PC-9 (cell line): ENCODE results near the gene USP22. TPM values are rescaled to one million over a fixed set of nuclear protein-coding genes. Genes with fewer than 3 reads are reported as not detected.
"Not testable (repeated sequence)": the region's sequence is repeated elsewhere in the genome, so short reads cannot be mapped to it uniquely, and the experiment has no call there.

Experiments used
- BruUV-seq: library from RNA; stranded (reverse); fragments of 400-500 nt; replicated peaks from 2 replicates; lab custom pipeline; 2021; lab: Mats Ljungman, UMichigan
- CTCF ChIA-PET: fragments of 300-600 bp; sonication (Branson Sonifier 250); formaldehyde crosslinking; loops from one replicate; lab custom pipeline; 2022; ENCODE audit warnings: antibody characterized with exemption; lab: Charles Lee
- POLR2A ChIA-PET: fragments of 300-600 bp; sonication (Branson Sonifier 250); formaldehyde crosslinking; loops from one replicate; lab custom pipeline; 2022; ENCODE audit warnings: antibody characterized with exemption; ENCODE audit not compliant: unreplicated experiment; lab: Charles Lee
- DNase-seq, 2 experiments: peaks; one replicate each; pipeline versions ENCODE4 v3.0.0 to v3.0.0-alpha.2; 2015 to 2022; ENCODE audit warnings: mixed read lengths in 1 of 2
- H2AFZ ChIP-seq: fragments of 200-600 bp; sonication (generic); 2 replicates; pipeline ENCODE4 v1.8.1; 2017; ENCODE audit warnings: antibody characterized with exemption
- H3F3A ChIP-seq: fragments of 200-600 bp; sonication (generic); 2 replicates; pipeline ENCODE4 v1.8.1; 2017; ENCODE audit warnings: antibody characterized with exemption, mild to moderate bottlenecking, low read depth; ENCODE audit not compliant: insufficient read depth
- H3K27ac ChIP-seq: fragments of 200-600 bp; sonication (generic); 2 replicates; pipeline ENCODE4 v1.6.1; 2016; ENCODE audit warnings: mixed run types
- H3K27me3 ChIP-seq: fragments of 200-600 bp; sonication (generic); 2 replicates; pipeline ENCODE4 v1.6.1; 2016; ENCODE audit warnings: low read depth, mixed run types; ENCODE audit not compliant: insufficient read depth
- H3K36me3 ChIP-seq: fragments of 200-600 bp; sonication (generic); 2 replicates; pipeline ENCODE4 v1.6.1; 2016; ENCODE audit warnings: low read depth, mixed run types
- H3K4me1 ChIP-seq: fragments of 200-600 bp; sonication (generic); replicated peaks from 2 replicates; pipeline ENCODE4 v1.6.1; 2016; ENCODE audit warnings: mixed run types; ENCODE audit not compliant: insufficient read depth
- H3K4me2 ChIP-seq: fragments of 200-600 bp; sonication (generic); 2 replicates; pipeline ENCODE4 v1.6.1; 2017; ENCODE audit warnings: mixed run types
- H3K4me3 ChIP-seq: fragments of 200-600 bp; sonication (generic); 2 replicates; pipeline ENCODE4 v1.6.1; 2016; ENCODE audit warnings: mixed run types
- H3K79me2 ChIP-seq: fragments of 200-600 bp; sonication (generic); 2 replicates; pipeline ENCODE4 v1.6.1; 2017; ENCODE audit warnings: low read depth, mixed run types
- H3K9me2 ChIP-seq: fragments of 200-600 bp; sonication (generic); 2 replicates; pipeline ENCODE4 v1.8.1; 2017; ENCODE audit warnings: mild to moderate bottlenecking; ENCODE audit not compliant: insufficient read depth
- H3K9me3 ChIP-seq: fragments of 200-600 bp; sonication (generic); 2 replicates; pipeline ENCODE4 v1.8.1; 2016; ENCODE audit warnings: low read depth; ENCODE audit not compliant: insufficient read depth
- H4K20me1 ChIP-seq: fragments of 200-600 bp; sonication (generic); 2 replicates; pipeline ENCODE4 v1.8.1; 2017; ENCODE audit not compliant: insufficient read depth
- CTCF ChIP-seq: fragments of 200-600 bp; sonication (generic); conservative IDR thresholded peaks from 2 replicates; pipeline ENCODE4 v1.6.1; 2017; ENCODE audit warnings: mixed run types, antibody characterized with exemption, mild to moderate bottlenecking, moderate library complexity
- EZH2 ChIP-seq: fragments of 200-600 bp; sonication (generic); IDR thresholded peaks from 2 replicates; pipeline ENCODE4 v1.8.0; 2017; ENCODE audit warnings: antibody characterized with exemption, low read depth
- intact Hi-C: fragments of 100-400 bp; cut with micrococcal nuclease; formaldehyde crosslinking; loops from one replicate; pipeline ENCODE4 v1.10.0; 2022; ENCODE audit not compliant: unreplicated experiment
- total RNA-seq: library from RNA; stranded (reverse); gene quantifications from 2 replicates; pipeline ENCODE4 v1.2.3, GENCODE V29; 2021

USP22 gene
- total RNA-seq, 1 experiment from 2014 or later, result 296 TPM

- BruUV-seq, result no TSS peak
- H3K4me3 ChIP-seq, result no peak overlapping the region
- no peaks in the 10 kb centered on the region for H3K9me3 ChIP-seq
- H3K9me2 ChIP-seq, result no peaks in the 10 kb centered on the region
- ChIA-PET CTCF (no interaction called here), POLR2A (no interaction called here)
- H3F3A ChIP-seq, result no peaks in the 10 kb centered on the region
- H4K20me1 ChIP-seq, result no peaks in the 10 kb centered on the region
- H3K36me3 ChIP-seq, result no peaks in the 10 kb centered on the region
- H3K27me3 ChIP-seq, result peaks cover 12% of the 10 kb centered on the region
- DNase-seq, result no peak
- H3K4me1 ChIP-seq, result no peaks in the 10 kb centered on the region
- no peak overlapping the region for H3K27ac ChIP-seq
- intact Hi-C loops, result no loop called here
- no peak overlapping the region for H3K4me2 ChIP-seq
- no peak for TF ChIP-seq CTCF
- TF ChIP-seq EZH2, result no peak
- no peak overlapping the region for H2AFZ ChIP-seq
- H3K79me2 ChIP-seq, result no peaks in the 10 kb centered on the region
Observed at GRCh38 chr17:20979792-20980083, 63.1 kb downstream of the USP22 start.

DNA sequence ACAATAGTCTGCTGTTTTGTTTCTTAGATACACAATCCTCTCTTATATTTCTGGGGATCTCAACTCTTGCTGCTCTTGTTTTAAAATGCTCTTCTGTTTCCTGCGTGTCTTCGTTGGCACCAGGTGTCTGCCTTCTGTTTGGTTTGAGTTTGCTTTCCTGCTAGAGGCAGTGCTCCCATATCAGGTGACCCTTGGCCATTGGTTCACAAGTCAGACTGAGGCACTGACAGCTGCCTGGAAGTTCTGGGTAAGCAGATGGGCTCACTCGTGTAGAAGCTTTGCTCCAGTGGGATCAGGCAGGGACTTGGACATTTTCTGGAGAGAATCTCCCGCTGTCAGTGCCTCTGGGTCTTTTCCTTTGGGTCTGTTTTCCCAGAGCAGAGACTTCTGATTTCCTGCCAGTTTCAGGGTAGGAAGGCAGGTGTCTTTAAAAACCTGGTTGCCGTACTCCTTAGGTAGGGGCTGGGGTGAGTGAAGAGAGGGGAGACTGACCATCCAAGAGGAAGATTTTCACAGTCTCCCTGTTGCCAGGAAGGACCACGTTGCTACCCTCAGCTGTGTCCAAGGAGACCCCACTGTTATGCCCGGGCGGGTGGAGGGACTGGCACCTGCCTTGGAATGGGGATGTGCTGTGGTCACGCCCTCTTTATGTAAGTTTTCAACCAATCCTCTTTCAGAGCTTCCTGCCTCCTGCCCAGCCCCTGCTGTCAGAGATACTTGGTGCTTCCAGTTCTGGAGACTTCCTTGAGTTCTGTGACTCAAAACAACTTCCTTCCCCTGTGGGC is 63.6 kb downstream of the USP22 start:
- H3K79me2 ChIP-seq, H3F3A ChIP-seq, intact Hi-C loops, CTCF ChIA-PET, H3K9me3 ChIP-seq, H3K27ac ChIP-seq, POLR2A ChIA-PET, DNase-seq, H4K20me1 ChIP-seq, H3K4me1 ChIP-seq, H3K9me2 ChIP-seq, H3K4me3 ChIP-seq, BruUV-seq, H3K4me2 ChIP-seq, H3K36me3 ChIP-seq, H2AFZ ChIP-seq: not testable (repeated sequence)
- peaks cover 18% of the 10 kb centered on the region for H3K27me3 ChIP-seq

- H2AFZ ChIP-seq, H3K27ac ChIP-seq, H3K79me2 ChIP-seq, H3K4me3 ChIP-seq, H3F3A ChIP-seq, intact Hi-C loops, H3K9me3 ChIP-seq, CTCF ChIA-PET, H4K20me1 ChIP-seq, H3K36me3 ChIP-seq, H3K4me2 ChIP-seq, H3K4me1 ChIP-seq, POLR2A ChIA-PET, BruUV-seq, DNase-seq, H3K9me2 ChIP-seq: not testable (repeated sequence)
- H3K27me3 ChIP-seq, result peaks cover 23% of the 10 kb centered on the region
Observed at GRCh38 chr17:20977609-20978253, 65.1 kb downstream of the USP22 start.

DNA sequence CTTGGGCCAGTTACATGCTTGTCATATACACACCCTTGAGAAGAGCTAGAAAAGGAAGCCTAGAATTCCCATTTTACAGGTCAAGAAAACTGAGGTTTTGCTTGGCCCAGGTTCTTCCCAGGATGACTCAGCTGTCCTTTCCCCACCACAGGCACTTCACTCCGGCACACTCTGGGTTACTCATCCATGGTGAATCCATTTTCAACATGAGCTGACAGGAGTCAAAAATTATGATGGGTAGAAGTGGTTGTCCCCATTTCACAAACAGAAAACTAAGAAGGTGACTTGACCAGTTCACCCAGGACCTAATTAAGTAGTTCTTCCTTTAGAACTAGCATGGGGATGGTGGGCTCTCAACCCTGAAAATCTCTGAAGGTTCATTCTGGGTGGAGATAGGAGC is 67.2 kb downstream of the USP22 start:
- TF ChIP-seq CTCF (no peak), EZH2 (no peak)
- Histone ChIP-seq H3K4me2 (no peak overlapping the region), H3F3A (no peaks in the 10 kb centered on the region), H3K9me2 (no peaks in the 10 kb centered on the region), H2AFZ (no peak overlapping the region), H3K27me3 (peaks cover 33% of the 10 kb centered on the region), H3K36me3 (no peaks in the 10 kb centered on the region), H3K79me2 (no peaks in the 10 kb centered on the region), H3K4me3 (no peak overlapping the region), H3K9me3 (no peaks in the 10 kb centered on the region), H3K27ac (no peak overlapping the region), H3K4me1 (no peaks in the 10 kb centered on the region), H4K20me1 (no peaks in the 10 kb centered on the region)
- ChIA-PET CTCF (no interaction called here), POLR2A (interaction anchor here (0.5 kb wide), 1 partner anchor 34 kb away, joined by 10 read pairs; no protein-coding TSS in a partner anchor)
- no TSS peak for BruUV-seq
- no peak for DNase-seq
- intact Hi-C loops, result no loop called here
